Measurements from ENCODE around the gene BMAL1.

Gene BMAL1

DNA sequence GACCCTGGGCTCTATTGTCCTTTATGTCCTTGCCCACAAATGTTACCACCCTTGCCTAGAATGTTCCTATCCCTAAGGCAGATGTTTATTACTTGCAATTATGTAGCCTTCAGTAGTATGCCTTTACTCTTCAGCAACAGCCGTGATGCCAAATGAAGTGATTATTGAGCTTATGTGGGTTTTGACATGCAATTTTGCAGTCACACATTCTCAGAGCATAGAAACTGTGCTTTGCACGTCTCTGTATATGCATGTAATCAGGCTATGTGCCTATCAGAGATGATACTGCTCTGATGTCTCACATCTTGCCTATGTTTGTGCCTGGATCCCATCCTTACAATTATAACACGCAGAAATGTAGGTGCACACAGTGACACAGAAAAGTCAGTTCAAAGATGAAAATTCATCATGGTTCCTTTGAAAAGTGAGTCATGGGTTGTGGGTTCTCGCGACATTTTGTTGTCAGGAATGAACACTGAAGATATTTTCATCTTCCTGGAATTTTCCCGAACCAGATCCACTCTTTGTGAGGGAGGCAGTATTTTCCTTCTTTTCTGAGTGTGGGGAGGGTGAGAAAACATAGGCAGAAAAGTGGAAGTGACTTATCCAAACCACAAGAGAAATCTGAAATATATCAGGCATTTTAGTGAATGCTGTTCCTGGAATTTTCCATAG lies 81.1 kb downstream of the BMAL1 start:
- H3K79me1 ChIP-seq (ENCODE audit: low read length), result no peaks in the 10 kb centered on the region
- no peaks in the 10 kb centered on the region for H3K36me3 ChIP-seq (ENCODE audit: control insufficient read depth, insufficient read depth, low read length)
- H2BK5ac ChIP-seq (ENCODE audit: low read length), result no peak overlapping the region
- H3K4me3 ChIP-seq (ENCODE audit: low read length), result no peak overlapping the region
- H3K9ac ChIP-seq (ENCODE audit: low read length), result no peak overlapping the region
- H3K4ac ChIP-seq (ENCODE audit: low read depth, low read length), result no peak overlapping the region
- no peak overlapping the region for H3K4me2 ChIP-seq (ENCODE audit: low read length)
- no peak overlapping the region for H2BK120ac ChIP-seq (ENCODE audit: low read depth, low read length)
- H4K5ac ChIP-seq (ENCODE audit: low read length), result no peak overlapping the region
- no peaks in the 10 kb centered on the region for H3K27me3 ChIP-seq (ENCODE audit: insufficient read depth, low read length, poor library complexity)
- no peak overlapping the region for H3K18ac ChIP-seq (ENCODE audit: low read length)
- H4K8ac ChIP-seq (ENCODE audit: low read depth, low read length), result no peak overlapping the region
- H3K79me2 ChIP-seq (ENCODE audit: control insufficient read depth, insufficient read depth, low read length), result no peaks in the 10 kb centered on the region
- DNase-seq, result no peak
- WGBS (ENCODE audit: extremely low coverage, insufficient coverage, low lambda C conversion rate), result no CpG with 5 or more reads among the region's 6 CpGs
- no peak overlapping the region for H2BK15ac ChIP-seq (replicated peaks; ENCODE audit: low read depth)
- no peak overlapping the region for H3K56ac ChIP-seq (ENCODE audit: low read length)
- H3K4me1 ChIP-seq (ENCODE audit: control insufficient read depth, low read depth, low read length), result no peaks in the 10 kb centered on the region
- H2AK5ac ChIP-seq (ENCODE audit: low read length), result no peak overlapping the region
- H3K27ac ChIP-seq (ENCODE audit: low read depth, low read length), result no peak overlapping the region
- no peak overlapping the region for H3K23ac ChIP-seq (ENCODE audit: low read length)

GRCh38 chr11:13362596-13363109 lies 85.1 kb downstream of the BMAL1 start:
- Histone ChIP-seq H3K4me3 (ENCODE audit: low read length) (no peak overlapping the region), H2AK5ac (ENCODE audit: low read length) (no peak overlapping the region), H3K79me2 (ENCODE audit: control insufficient read depth, insufficient read depth, low read length) (no peaks in the 10 kb centered on the region), H3K4me2 (ENCODE audit: low read length) (no peak overlapping the region), H3K9ac (ENCODE audit: low read length) (no peak overlapping the region), H3K27me3 (ENCODE audit: insufficient read depth, low read length, poor library complexity) (no peaks in the 10 kb centered on the region), H3K36me3 (ENCODE audit: control insufficient read depth, insufficient read depth, low read length) (no peaks in the 10 kb centered on the region), H2BK15ac (replicated peaks; ENCODE audit: low read depth) (no peak overlapping the region), H2BK120ac (ENCODE audit: low read depth, low read length) (no peak overlapping the region), H3K23ac (ENCODE audit: low read length) (no peak overlapping the region), H3K4ac (ENCODE audit: low read depth, low read length) (no peak overlapping the region), H4K8ac (ENCODE audit: low read depth, low read length) (no peak overlapping the region), H3K27ac (ENCODE audit: low read depth, low read length) (no peak overlapping the region), H3K4me1 (ENCODE audit: control insufficient read depth, low read depth, low read length) (no peaks in the 10 kb centered on the region), H3K18ac (ENCODE audit: low read length) (no peak overlapping the region), H4K5ac (ENCODE audit: low read length) (no peak overlapping the region), H2BK5ac (ENCODE audit: low read length) (no peak overlapping the region), H3K56ac (ENCODE audit: low read length) (no peak overlapping the region), H3K79me1 (ENCODE audit: low read length) (no peaks in the 10 kb centered on the region)
- no CpG with 5 or more reads among the region's 9 CpGs for WGBS (ENCODE audit: extremely low coverage, insufficient coverage, low lambda C conversion rate)
- no peak for DNase-seq

- H2BK5ac ChIP-seq (ENCODE audit: low read length), result no peak overlapping the region
- H3K4ac ChIP-seq (ENCODE audit: low read depth, low read length), result no peak overlapping the region
- no peak overlapping the region for H3K4me2 ChIP-seq (ENCODE audit: low read length)
- peak; percentile 55 for DNase-seq
- H3K23ac ChIP-seq (ENCODE audit: low read length), result no peak overlapping the region
- no peaks in the 10 kb centered on the region for H3K79me1 ChIP-seq (ENCODE audit: low read length)
- no peak overlapping the region for H3K4me3 ChIP-seq (ENCODE audit: low read length)
- H2AK5ac ChIP-seq (ENCODE audit: low read length), result no peak overlapping the region
- H3K36me3 ChIP-seq (ENCODE audit: control insufficient read depth, insufficient read depth, low read length), result no peaks in the 10 kb centered on the region
- no peaks in the 10 kb centered on the region for H3K4me1 ChIP-seq (ENCODE audit: control insufficient read depth, low read depth, low read length)
- no peak overlapping the region for H4K5ac ChIP-seq (ENCODE audit: low read length)
- H3K27me3 ChIP-seq (ENCODE audit: insufficient read depth, low read length, poor library complexity), result no peaks in the 10 kb centered on the region
- WGBS (ENCODE audit: extremely low coverage, insufficient coverage, low lambda C conversion rate), result no CpG with 5 or more reads among the region's 2 CpGs
- H3K79me2 ChIP-seq (ENCODE audit: control insufficient read depth, insufficient read depth, low read length), result no peaks in the 10 kb centered on the region
- no peak overlapping the region for H3K18ac ChIP-seq (ENCODE audit: low read length)
- H2BK15ac ChIP-seq (replicated peaks; ENCODE audit: low read depth), result no peak overlapping the region
- no peak overlapping the region for H2BK120ac ChIP-seq (ENCODE audit: low read depth, low read length)
- H4K8ac ChIP-seq (ENCODE audit: low read depth, low read length), result no peak overlapping the region
- H3K27ac ChIP-seq (ENCODE audit: low read depth, low read length), result no peak overlapping the region
- H3K56ac ChIP-seq (ENCODE audit: low read length), result no peak overlapping the region
- H3K9ac ChIP-seq (ENCODE audit: low read length), result no peak overlapping the region
Observed at GRCh38 chr11:13364388-13364787, 86.8 kb downstream of the BMAL1 start.

DNA sequence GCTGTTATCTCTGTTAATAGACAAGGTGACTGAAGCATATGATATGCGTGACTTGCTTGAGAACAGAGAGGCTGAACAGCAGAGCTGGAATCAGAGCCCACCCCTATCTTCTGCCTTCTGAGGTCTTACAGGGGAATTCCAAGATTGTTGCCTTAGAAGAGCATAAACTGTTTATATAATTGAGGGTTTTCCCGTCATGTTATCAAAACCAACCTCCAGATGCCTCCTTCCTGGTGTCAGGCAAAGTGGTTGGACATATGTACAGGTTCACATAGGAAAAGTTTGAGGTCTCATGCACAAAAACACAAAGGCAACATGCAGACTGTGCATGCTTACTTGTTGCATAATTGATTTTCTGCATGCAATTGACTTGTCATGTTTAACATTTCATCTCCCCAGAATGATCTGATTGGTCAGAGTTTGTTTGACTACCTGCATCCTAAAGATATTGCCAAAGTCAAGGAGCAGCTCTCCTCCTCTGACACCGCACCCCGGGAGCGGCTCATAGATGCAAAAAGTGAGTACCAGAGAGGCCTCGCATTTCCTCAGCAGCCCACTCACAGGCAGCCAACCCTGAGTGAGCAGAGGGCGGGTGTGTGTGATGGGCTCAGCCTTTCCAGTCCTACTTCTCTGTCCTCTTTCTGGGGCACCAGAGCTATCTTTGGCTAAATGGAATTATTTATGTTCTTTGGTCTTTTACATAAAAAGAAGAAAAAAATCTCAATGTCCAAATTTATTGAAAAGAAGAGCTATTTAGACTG lies 88.9 kb downstream of the BMAL1 start:
- Histone ChIP-seq H2BK5ac (ENCODE audit: low read length) (no peak overlapping the region), H2AK5ac (ENCODE audit: low read length) (no peak overlapping the region), H2BK120ac (ENCODE audit: low read depth, low read length) (no peak overlapping the region), H2BK15ac (replicated peaks; ENCODE audit: low read depth) (no peak overlapping the region), H3K27ac (ENCODE audit: low read depth, low read length) (no peak overlapping the region), H3K4me3 (ENCODE audit: low read length) (no peak overlapping the region), H3K56ac (ENCODE audit: low read length) (no peak overlapping the region), H3K9ac (ENCODE audit: low read length) (no peak overlapping the region), H3K79me1 (ENCODE audit: low read length) (no peaks in the 10 kb centered on the region), H3K4ac (ENCODE audit: low read depth, low read length) (no peak overlapping the region), H3K4me1 (ENCODE audit: control insufficient read depth, low read depth, low read length) (no peaks in the 10 kb centered on the region), H3K18ac (ENCODE audit: low read length) (no peak overlapping the region), H3K27me3 (ENCODE audit: insufficient read depth, low read length, poor library complexity) (no peaks in the 10 kb centered on the region), H3K23ac (ENCODE audit: low read length) (no peak overlapping the region), H3K4me2 (ENCODE audit: low read length) (no peak overlapping the region), H4K5ac (ENCODE audit: low read length) (no peak overlapping the region), H3K36me3 (ENCODE audit: control insufficient read depth, insufficient read depth, low read length) (no peaks in the 10 kb centered on the region), H4K8ac (ENCODE audit: low read depth, low read length) (no peak overlapping the region), H3K79me2 (ENCODE audit: control insufficient read depth, insufficient read depth, low read length) (no peaks in the 10 kb centered on the region)
- DNase-seq, result no peak
- no CpG with 5 or more reads among the region's 7 CpGs for WGBS (ENCODE audit: extremely low coverage, insufficient coverage, low lambda C conversion rate)

DNA sequence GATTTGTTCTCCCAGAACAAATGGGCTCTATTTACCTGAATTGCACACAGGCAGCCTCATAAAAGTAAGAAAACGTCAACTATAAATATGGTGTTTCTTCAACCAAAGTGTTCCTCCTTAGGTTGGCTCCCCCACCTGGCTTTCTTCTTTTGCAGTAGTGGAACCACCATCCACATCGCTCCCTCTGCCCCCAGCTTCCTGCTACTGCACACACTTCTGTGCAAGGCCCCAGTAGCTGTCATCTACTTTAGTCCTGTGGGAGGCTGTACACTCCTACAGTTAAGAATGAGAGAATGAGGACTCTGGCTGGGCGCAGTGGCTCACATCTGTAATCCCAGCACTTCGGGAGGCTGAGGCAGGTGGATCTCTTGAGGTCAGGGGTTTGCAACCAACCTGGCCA lies 89.5 kb downstream of the BMAL1 start:
- Histone ChIP-seq H3K36me3 (ENCODE audit: control insufficient read depth, insufficient read depth, low read length) (no peaks in the 10 kb centered on the region), H2BK5ac (ENCODE audit: low read length) (no peak overlapping the region), H3K56ac (ENCODE audit: low read length) (no peak overlapping the region), H3K4ac (ENCODE audit: low read depth, low read length) (no peak overlapping the region), H2BK120ac (ENCODE audit: low read depth, low read length) (no peak overlapping the region), H3K4me3 (ENCODE audit: low read length) (no peak overlapping the region), H3K23ac (ENCODE audit: low read length) (no peak overlapping the region), H3K4me1 (ENCODE audit: control insufficient read depth, low read depth, low read length) (no peaks in the 10 kb centered on the region), H3K18ac (ENCODE audit: low read length) (no peak overlapping the region), H2BK15ac (replicated peaks; ENCODE audit: low read depth) (no peak overlapping the region), H4K8ac (ENCODE audit: low read depth, low read length) (no peak overlapping the region), H3K79me1 (ENCODE audit: low read length) (no peaks in the 10 kb centered on the region), H4K5ac (ENCODE audit: low read length) (no peak overlapping the region), H3K9ac (ENCODE audit: low read length) (no peak overlapping the region), H3K79me2 (ENCODE audit: control insufficient read depth, insufficient read depth, low read length) (no peaks in the 10 kb centered on the region), H2AK5ac (ENCODE audit: low read length) (no peak overlapping the region), H3K27me3 (ENCODE audit: insufficient read depth, low read length, poor library complexity) (no peaks in the 10 kb centered on the region), H3K4me2 (ENCODE audit: low read length) (no peak overlapping the region), H3K27ac (ENCODE audit: low read depth, low read length) (no peak overlapping the region)
- no CpG with 5 or more reads among the region's 4 CpGs for WGBS (ENCODE audit: extremely low coverage, insufficient coverage, low lambda C conversion rate)
- no peak for DNase-seq

Measured in mesendoderm (in vitro differentiated cells).